Glutamatergic neuron (in vitro differentiated cells): ENCODE measurements around the gene DIDO1. TPM values are rescaled to one million over a fixed set of nuclear protein-coding genes. Genes with fewer than 3 reads are reported as not detected.

Experiments
- DNase-seq: peaks from one replicate; pipeline ENCODE4 v3.0.0; 2022
- H3K27ac Mint-ChIP-seq: one replicate; pipeline ENCODE4 v1.8.0; 2020; ENCODE audit warnings: mild to moderate bottlenecking, mixed read lengths, inconsistent platforms; ENCODE audit not compliant: unreplicated experiment
- H3K27me3 Mint-ChIP-seq: one replicate; pipeline ENCODE4 v1.8.0; 2020; ENCODE audit warnings: mild to moderate bottlenecking, moderate library complexity, mixed read lengths, inconsistent platforms; ENCODE audit not compliant: unreplicated experiment
- H3K36me3 Mint-ChIP-seq: one replicate; pipeline ENCODE4 v1.8.0; 2020; ENCODE audit warnings: mild to moderate bottlenecking, mixed read lengths, inconsistent platforms; ENCODE audit not compliant: unreplicated experiment
- H3K4me1 Mint-ChIP-seq: one replicate; pipeline ENCODE4 v1.8.0; 2020; ENCODE audit warnings: mild to moderate bottlenecking, low read depth, mixed read lengths, inconsistent platforms; ENCODE audit not compliant: unreplicated experiment
- H3K4me3 Mint-ChIP-seq: one replicate; pipeline ENCODE4 v1.8.0; 2020; ENCODE audit warnings: mild to moderate bottlenecking, mixed read lengths, inconsistent platforms; ENCODE audit not compliant: unreplicated experiment
- H3K9me3 Mint-ChIP-seq: one replicate; pipeline ENCODE4 v1.8.0; 2020; ENCODE audit warnings: mild to moderate bottlenecking, moderate library complexity, mixed read lengths, inconsistent platforms; ENCODE audit not compliant: unreplicated experiment
- CTCF ChIP-seq: fragments of 200-600 bp; sonication (generic); IDR thresholded peaks from one replicate; pipeline ENCODE4 v1.5.0; 2021; ENCODE audit not compliant: partially characterized antibody, unreplicated experiment
- total RNA-seq: library from RNA; stranded (reverse); fragmentation: NEBNext Ultra II Directional; extraction: Animal tissue kit (Norgen Biotek cat#: 25700); gene quantifications from one replicate; pipeline ENCODE4 v1.2.1, GENCODE V29; 2021; ENCODE audit not compliant: unreplicated experiment

Gene DIDO1
- total RNA-seq, 1 donor from 2014 or later = 77.8 TPM

DNA sequence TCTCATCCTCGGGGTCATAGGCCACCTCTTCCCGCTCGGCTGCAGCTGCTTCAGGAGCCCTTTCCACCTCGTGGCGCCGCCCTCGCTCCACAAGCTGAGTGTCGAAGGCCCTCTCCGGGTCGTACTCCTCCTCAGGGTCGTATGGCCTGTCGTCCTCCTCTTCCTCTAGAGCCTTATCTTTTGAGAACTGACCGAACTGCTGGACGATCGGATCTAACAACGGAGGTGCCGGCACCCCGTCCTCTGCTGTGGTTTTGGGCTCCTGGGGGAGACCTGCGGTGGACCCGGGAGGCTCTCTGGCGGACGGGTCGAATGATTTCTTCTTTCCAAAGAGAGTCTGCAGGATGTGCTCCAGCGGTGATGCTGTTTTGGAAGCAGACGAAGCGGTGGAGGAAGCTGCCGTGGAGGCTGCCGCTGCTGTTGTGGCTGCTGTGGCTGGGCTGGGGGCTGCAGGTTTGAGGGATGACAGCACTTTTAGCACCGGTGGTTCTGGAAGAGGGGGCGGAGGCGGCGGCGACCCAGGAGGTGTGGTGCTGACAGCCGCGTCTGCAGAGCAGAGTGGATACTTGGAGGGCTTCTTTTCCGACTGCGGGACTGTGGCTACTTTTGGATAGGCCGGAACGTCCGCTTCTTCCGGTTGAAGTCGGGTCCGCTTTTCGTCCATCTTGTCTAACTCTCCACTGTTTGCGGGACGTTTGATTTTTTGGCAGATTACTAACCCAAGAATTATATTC lies 44.5 kb downstream of the DIDO1 start:
- no peak overlapping the region for H3K4me3 Mint-ChIP-seq
- H3K27me3 Mint-ChIP-seq = peaks cover 7% of the 10 kb centered on the region
- peaks cover 10% of the 10 kb centered on the region for H3K36me3 Mint-ChIP-seq
- H3K27ac Mint-ChIP-seq = peak overlapping the region; percentile 59
- TF ChIP-seq CTCF = no peak
- H3K4me1 Mint-ChIP-seq = peaks cover 4% of the 10 kb centered on the region
- DNase-seq = no peak
- peaks cover 5% of the 10 kb centered on the region for H3K9me3 Mint-ChIP-seq

GRCh38 chr20:62880935-62881661 lies 45.2 kb downstream of the DIDO1 start:
- no peak for DNase-seq
- H3K4me1 Mint-ChIP-seq = peaks cover under 1% of the 10 kb centered on the region
- peaks cover 3% of the 10 kb centered on the region for H3K27me3 Mint-ChIP-seq
- peaks cover 5% of the 10 kb centered on the region for H3K9me3 Mint-ChIP-seq
- no peak for TF ChIP-seq CTCF
- H3K27ac Mint-ChIP-seq = no peak overlapping the region
- no peak overlapping the region for H3K4me3 Mint-ChIP-seq
- peaks cover 10% of the 10 kb centered on the region for H3K36me3 Mint-ChIP-seq

- no peak for TF ChIP-seq CTCF
- peaks cover 5% of the 10 kb centered on the region for H3K9me3 Mint-ChIP-seq
- DNase-seq = no peak
- H3K27ac Mint-ChIP-seq = no peak overlapping the region
- H3K4me1 Mint-ChIP-seq = peaks cover 3% of the 10 kb centered on the region
- peaks cover 3% of the 10 kb centered on the region for H3K27me3 Mint-ChIP-seq
- H3K4me3 Mint-ChIP-seq = no peak overlapping the region
- peaks cover 10% of the 10 kb centered on the region for H3K36me3 Mint-ChIP-seq
Observed at GRCh38 chr20:62880147-62880934, 46.0 kb downstream of the DIDO1 start.

GRCh38 chr20:62879275-62880146 lies 46.8 kb downstream of the DIDO1 start:
- Mint-ChIP-seq H3K36me3 (peaks cover 10% of the 10 kb centered on the region), H3K27ac (no peak overlapping the region), H3K4me1 (peaks cover 6% of the 10 kb centered on the region), H3K9me3 (peaks cover 5% of the 10 kb centered on the region), H3K4me3 (no peak overlapping the region), H3K27me3 (peaks cover 3% of the 10 kb centered on the region)
- DNase-seq = no peak
- TF ChIP-seq CTCF = no peak
